Peyer's patch (tissue), 4 donors: ENCODE measurements around the gene LIMCH1.

ENCODE experiments used
- CTCF ChIP-seq, 6 experiments: fragments of 450-650 bp in 4 of 6; fragments of 200-600 bp in 2 of 6; sonication (generic) in 1 of 6; IDR thresholded peaks; one replicate each; pipeline ENCODE4 v1.5.1; 2017 to 2019; ENCODE audit warnings: antibody characterized with exemption in 6 of 6, mild to moderate bottlenecking in 3 of 6, moderate library complexity in 1 of 6
- POLR2A ChIP-seq, 2 donors: fragments of 450-650 bp; IDR thresholded peaks; one replicate each; pipeline ENCODE4 v1.5.1; 2017; ENCODE audit warnings: antibody characterized with exemption in 2 of 2, mild to moderate bottlenecking in 2 of 2, moderate library complexity in 2 of 2

- no peak for TF ChIP-seq CTCF (IDR thresholded peaks at IDR 0.05)
- TF ChIP-seq POLR2A (IDR thresholded peaks at IDR 0.05): no peak
Measured at GRCh38 chr4:41538887-41539498, 1.0 kb downstream of the LIMCH1 start.
